T1000 (cell line): ENCODE data around the gene CAMKMT.

Experiments used
- DNase-seq: peaks from one replicate; lab custom pipeline; 2025; ENCODE audit warnings: mixed read lengths; lab: John Stamatoyannopoulos, UW

CAMKMT gene

DNA sequence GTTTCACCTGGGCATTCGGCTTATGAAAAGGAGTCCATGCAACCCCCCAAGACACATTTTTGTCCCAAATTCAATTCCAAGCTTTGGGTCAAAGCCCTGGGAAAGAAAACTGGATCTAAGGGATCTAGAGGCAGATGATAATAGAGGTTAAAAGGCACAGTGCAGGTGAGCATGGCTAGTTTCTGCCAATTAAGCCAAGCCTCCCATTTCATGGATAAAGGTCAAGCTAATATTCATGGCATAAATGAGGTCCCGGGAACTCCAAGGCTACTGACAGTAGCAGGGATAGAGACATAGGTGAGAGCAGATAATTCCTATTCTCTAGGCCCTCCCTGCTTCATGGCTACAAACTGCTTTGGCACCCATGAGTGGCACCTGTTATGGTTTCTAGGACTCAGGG is 83.1 kb downstream of the CAMKMT start:
- no peak for DNase-seq

DNA sequence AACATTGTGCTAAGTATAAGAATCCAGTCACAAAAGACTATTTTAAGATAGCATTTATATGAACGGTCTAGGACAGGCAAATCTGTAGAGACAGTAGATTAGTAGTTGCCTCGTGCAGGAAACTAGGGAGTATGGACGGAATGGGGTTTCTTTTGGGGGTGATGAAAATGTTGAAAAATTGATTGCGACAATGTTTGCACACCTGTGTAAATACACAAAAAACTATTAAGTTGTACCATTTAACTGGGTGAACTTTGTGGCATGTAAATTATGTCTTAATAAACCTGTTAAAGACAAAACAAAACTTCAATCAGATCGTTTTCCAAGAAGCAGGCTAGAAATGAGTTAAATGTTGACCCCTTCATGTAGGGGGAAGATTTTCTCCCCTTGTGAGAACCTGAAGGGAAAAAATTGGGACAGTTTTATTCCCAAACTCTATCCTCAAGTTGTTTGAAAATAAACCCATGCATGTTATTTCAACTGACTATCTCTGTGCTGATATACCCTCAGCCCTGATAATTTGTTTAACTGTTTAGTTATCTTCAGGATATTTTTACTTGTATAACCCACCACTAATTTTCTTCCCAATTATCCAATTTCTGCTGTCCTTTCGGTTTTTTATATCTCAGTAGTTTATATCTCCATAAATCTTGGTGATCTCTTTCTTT is 87.2 kb downstream of the CAMKMT start:
- DNase-seq, result no peak

DNA sequence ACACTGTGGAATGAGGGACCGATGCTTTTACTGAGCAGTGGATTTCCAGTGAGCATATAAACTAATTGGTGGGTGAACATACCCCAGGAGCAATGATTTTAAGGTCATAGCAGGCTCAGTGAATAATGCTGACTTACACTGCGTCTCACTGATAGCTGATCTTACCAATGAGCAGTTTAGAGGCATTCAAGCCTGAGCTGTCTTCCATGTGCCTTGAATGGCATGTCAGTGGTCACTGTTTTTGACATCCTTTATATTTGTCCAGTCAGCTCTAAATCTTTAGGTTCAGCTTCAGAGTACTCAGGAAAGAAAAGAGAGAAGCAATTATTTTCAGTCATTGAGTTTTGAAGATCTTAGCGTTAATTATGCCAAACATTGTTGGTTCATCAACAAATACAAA is 88.3 kb downstream of the CAMKMT start:
- DNase-seq, result no peak

DNA sequence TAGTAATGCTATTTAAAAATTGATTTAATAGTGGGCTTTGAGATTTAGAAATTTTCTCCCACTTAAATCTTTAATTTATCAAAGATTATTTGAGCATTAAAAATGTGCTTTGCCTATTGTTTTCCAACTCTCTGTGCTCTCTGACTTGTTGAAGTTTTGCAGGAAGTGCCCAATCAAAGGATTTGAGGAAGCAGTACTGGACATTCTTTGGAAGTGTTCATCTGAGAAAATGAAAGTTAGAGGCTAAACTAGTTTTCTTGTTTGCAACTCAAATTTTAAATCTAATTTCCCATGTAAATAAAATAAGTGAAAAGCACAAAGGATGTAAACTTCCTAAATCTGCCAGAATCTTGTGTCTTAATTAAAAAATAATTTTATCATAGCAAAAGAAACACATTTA is 89.1 kb downstream of the CAMKMT start:
- no peak for DNase-seq

DNA sequence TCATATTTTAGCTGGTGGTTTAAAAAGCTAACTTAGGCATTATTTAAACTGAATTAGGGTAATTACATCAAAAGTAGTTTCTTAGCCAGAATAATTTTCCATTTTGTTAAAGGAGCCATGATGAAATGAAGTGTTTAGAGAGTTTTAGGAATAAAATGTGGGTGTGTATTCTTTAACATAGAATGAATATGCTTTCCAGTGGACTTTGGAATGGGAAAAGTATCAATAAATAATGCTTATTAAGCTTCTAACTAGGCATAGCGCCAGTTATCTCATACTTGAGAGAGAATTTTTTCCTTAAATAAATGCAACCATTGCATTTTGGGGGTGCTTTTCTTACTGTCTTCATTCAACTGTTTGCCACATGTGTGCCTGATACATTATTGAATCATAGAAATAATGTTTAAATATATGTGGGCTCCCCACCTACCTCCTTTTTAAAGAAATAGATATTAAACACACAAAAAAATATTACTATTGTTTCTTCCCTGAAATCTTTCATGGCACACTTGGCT is 90.4 kb downstream of the CAMKMT start:
- DNase-seq, result no peak

DNA sequence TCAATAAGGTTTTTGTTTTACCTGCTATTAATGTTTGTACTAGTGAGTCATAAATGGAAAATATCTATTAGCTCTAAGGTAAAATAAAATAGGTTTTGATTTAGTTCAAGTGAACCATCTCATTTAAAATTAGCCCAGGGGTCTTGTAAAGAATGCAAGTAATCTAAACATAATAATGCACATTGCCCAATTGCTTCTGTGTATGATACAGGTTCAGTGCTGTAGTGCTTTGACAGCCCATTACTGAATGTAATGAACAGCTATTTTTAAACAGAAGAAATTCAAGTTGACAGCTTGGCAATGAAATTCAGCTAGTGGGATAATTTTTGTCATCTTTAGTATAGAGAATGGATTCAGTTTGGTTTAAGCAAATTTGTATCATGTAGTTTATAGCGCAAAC is 91.5 kb downstream of the CAMKMT start:
- no peak for DNase-seq

DNA sequence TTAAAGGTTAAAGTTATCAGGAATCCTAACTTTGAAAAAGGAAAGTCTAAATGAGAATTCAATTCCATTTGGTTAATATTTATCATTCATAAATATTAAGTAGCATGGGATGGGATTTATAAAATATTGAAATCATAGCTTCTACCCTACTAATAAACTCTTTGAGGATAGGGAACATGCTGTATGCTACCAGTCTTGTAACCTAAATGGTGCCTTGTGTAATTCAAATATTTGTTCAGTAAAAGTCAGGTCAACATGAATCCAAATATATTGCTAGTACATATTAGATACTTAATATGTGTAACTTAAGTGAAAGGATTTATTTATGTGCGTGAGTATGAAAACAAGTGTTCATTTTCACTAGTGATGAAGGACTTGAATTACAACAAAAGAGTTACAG is 94.1 kb downstream of the CAMKMT start:
- no peak for DNase-seq

DNA sequence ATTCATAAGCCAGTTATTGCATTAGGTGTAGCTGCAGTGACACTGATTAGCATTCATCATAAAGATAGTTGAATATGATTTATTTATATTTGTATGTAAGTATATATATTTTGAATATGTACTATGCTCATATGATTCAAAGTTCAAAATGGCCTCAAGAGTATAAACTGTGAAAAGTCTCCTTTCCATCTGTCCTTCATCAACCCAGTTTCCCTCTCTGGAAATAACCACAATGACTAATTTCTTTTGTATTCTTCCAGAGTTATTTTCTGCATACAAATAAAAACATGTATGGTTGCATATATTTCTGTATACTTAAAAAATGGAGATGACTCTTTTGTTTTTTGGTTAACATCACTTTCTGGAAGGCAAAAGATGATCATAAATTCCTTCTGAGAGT is 95.2 kb downstream of the CAMKMT start:
- DNase-seq, result no peak

DNA sequence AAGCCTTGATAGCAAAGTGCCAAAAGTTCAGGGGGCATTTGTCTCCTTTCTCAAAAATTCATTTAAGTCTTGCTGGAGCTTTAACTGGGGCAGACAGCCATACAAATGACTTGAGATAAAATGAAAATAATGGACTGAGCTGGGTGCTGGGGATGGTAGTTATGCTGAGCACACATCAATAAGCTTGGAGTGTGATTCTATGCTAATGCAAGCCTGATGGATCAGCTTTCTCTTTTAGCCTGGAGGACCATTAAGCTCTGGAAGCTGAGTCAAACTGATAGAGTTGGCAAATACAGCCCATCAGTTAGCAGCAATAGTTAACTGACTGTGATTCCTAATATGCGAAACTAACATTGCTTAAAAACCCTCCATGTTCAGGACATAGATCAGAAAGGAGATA is 98.0 kb downstream of the CAMKMT start:
- DNase-seq, result no peak

DNA sequence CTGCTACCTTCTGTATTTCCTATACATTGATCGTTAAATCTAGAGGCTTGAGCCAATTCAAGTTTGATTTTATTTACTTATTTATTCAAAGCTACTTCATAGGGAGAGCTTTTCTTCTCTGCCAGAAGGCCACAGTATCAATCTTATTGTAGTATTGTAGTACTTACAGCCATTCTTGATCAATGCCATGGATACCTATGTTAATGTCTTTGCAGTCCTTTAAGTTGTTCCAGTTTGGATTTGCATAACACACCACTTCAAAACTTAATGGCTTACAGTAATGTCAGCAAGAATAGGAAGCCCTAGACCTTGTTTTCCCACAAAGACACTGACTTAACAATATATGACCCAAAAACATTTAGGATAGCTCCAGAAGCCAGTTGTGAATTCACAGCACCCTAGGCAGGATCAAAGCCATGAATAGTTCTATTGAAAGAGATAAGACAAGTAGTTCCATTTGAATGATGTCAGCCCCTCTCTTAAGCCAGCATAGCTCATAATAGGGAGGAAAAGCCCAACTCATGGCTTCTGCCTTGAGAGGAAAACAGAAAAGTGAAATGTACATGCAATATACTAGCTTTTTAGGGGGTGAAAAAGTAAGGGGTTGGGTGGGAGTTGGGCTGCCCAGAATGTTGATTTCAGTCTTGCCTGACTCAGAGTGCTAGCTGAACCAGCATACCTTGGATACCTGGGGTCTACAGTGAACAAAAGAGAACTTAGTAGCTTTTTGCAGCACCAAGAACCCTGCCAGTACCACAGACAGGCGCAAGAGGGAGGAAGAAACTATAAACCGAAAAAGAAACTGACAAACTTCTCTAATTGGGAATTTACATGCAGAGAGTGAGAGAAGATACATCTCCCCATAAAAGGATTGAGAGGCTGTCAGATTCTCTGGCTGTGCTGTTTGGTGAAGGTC is 101.4 kb downstream of the CAMKMT start:
- no peak for DNase-seq

DNA sequence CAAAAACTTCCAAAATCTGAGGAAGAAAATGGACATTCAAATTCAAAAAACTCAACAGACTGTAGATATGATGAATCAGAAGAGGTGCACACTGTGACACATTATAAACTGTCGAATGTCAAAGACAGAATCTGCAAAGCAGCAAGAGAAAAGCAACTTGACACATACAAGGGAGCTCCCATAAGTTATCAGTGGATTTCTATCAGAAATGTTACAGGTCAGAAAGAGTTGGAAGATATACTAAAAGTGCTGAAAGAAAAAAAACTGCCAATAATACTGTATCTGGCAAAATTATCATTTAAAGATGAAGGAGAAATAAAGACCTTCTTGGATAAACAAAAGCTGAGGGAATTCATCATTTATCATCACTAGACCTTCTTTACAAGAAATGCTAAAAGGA is 102.7 kb downstream of the CAMKMT start:
- DNase-seq, result no peak

DNA sequence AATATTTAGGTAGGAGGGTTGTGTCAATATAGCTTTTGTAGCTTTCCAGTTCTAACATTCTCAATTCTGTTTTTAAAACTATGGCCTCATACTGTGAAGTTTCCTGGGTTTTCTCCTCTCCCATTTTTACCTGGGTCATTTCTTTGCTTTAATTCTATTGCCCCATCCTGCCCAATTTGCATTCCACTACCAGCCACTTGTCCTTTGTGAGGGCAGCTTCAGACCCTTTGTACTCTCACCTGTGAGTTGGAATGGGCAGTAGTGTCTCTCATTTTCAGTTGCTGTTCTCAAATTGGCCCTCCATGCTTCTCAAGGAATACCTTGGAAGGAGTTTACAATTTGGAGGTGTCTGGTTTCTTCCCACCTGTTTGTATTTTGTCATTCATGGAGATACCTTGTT is 108.4 kb downstream of the CAMKMT start:
- DNase-seq, result no peak

DNA sequence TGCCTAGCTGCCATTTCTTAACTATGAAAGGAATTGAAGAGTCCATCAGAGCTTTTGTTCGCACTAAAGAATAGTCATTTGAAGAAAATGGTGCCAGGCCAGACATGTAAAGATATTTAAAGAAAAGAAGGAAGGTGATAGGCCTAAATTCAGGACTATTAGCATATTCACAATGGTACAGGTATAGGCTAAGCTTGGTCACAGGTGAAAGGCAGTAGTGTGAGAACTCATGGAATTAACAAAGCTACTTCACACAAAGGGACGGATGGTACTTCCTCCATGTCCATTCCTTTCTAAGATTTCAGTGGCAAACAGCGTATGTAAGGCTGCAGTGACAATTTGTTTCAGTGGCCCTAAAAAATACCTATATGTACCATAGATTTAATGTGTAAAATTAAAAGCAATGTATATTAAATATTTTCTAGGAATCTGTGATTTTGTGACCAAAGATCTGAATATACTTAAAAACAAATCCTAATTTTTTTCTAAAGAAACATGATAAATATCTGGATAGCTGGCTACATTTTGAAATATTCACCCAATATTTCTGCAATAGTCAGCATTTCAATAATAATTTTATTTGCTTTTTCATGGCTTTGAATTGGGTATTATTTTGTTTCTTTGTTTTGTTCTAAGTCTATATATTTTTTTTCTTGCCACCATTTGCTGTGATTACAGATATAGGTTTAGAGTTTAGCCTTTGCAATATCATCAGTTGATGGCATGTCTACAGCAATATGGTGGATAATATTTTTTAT is 116.1 kb downstream of the CAMKMT start:
- no peak for DNase-seq

DNA sequence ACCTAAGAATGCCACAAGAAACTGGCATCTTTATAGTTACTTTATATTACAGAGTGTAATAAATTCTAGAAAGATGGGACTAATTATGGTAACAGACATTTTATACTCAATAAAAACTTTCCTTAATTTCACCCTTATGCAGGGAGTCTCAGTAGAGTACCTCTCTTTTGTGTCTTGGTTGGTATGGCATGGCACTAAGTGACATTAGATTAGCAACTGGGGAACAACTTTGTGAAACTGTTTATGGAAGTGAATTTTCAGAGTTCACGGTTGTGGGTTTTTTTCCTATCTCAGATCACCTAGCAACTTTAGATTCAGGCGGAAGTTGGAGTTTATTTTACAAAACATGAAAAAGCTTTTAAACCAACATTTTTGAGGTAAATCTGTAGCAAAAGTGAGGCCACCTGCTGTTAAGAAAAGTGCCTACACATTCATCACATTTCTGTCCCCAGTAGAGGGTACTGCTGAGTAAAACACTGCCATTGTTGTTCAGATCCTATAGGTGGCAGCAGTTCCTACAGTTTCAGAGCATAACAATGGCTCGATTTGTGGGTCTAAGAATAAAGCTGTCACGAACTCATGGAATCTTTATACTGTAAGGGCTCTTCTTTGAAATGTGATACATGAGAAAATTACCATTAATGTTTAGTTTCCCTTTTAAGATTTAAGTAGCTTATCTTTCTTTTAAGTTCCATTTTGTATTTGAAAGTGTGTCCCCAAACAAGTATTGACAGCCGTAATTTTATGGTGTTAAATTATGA is 117.6 kb downstream of the CAMKMT start:
- peak; percentile 20 for DNase-seq

DNA sequence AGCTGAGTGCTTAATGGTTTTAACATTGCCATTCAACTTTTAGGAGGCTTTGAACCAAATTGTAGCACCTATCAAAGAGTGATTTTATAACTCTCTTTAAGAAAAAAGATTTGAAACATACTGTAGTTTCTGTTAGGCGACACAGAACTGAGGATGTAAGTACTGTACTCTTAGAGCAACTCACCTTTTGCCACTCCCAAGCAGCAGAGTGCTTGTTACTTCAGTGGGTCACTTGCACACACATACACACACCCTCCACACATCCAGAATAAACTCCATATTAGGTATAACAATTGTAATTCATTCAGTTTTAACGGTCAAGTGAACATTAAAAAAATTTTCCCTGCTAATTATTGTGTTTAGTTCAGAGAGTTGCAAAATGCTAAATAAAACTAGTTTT is 118.3 kb downstream of the CAMKMT start:
- no peak for DNase-seq

DNA sequence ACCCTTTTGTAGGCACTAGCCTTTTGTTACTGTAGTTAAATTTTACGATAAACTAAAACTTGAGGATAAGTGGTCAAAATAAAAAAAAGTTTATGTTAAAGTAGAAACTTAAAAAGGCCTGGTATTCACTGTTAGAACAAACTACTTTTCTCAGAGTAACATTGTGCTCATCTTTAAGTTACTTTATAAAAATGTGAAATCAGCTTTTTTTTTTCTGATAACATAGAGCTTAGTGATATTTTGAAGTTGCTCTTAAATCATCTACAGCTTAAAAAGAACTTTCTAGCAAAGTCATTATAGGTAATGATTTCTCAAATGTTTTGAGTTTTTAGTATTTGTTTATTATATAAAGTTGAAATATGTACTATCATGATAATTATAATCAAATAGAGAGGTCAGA is 125.3 kb downstream of the CAMKMT start:
- no peak for DNase-seq

DNA sequence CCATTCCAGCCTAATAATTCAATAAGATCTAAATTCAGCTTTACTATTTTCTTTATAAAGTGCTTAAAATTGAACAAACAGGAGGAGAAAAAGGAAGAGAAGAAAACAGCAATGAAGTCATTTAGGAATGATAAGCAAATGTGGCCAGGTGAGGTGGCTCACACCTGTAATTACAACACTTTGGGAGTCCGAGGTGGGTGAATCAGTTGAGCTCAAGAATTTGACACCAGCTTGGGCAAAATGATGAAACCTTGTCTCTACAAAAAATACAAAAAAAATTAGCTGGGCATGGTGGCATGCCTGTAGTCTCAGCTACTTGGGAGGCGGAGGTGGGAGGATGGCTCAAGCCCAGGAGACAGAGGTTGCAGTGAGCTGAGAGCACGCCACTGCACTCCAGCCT is 129.0 kb downstream of the CAMKMT start:
- no peak for DNase-seq

DNA sequence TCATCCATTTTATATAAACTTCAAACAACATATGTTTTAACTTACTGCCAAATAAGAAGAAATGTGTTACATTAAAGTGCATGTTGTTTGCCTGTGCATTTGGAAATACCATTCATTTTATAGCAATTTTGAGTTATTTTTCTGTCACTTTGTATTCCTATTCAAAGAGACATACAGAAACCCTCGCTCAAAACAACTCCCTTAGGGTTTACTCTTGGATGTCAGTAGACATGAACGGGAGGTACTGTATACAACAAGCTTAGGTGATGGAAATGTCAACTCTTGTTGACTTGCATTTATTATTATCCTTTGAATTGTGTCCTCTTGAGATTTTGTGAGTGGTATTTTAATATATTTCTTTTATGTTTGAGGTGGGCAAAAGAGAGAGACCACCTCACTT is 132.3 kb downstream of the CAMKMT start:
- no peak for DNase-seq

DNA sequence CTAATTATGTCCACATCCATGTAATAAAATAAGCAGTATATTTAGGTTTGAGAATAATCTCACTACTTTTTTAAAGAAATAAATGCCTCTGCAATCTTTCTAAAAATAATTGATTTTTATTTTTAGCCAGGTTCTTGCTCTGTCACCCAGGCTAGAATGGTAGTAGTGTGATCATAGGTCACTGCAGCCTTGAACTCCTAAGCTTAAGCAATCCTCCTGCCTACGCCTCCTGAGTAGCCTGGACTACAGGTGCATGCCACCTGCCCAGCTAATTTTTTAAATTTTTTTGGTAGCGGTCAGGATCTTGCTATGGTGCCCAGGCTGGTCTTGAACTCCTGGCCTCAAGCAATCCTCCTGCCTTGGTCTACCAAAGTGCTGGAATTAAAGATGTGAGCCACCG is 133.3 kb downstream of the CAMKMT start:
- no peak for DNase-seq

DNA sequence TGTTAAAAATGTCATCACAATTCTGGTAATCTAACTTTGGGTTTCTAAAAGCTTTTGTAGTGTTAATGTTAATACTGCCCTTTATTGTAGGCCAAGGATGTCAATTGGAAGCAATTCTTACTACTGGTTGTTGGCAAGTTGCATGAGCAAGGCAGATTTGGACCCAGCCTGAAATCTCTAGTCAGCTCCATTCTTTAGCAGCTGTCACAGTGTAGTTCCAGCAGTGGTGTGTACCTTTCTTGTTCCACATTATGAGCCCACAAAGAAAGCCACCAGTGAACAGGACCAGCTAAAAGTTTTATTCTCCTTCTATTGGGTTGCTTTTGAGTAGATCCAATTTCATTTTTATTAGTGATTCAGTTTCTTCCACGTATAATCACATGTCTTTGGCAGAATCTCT is 133.8 kb downstream of the CAMKMT start:
- DNase-seq, result no peak

DNA sequence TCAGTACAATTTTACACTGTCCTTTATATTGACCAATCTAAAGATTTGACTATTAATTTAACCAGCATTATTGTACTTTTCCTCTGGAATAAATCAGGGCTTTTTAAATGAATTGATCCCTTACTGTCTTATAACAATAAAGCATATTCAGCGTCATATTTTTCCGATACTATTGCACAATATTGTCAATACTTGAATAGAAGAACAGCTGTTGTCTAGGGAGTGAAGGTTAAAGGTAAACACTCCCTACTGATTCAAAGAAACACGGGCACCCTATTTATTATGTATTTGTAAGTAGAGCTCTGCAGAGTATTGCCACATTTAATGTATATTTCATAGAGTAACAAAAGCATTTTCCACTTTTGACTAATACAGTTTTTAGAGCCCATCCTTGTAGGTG is 134.4 kb downstream of the CAMKMT start:
- no peak for DNase-seq

DNA sequence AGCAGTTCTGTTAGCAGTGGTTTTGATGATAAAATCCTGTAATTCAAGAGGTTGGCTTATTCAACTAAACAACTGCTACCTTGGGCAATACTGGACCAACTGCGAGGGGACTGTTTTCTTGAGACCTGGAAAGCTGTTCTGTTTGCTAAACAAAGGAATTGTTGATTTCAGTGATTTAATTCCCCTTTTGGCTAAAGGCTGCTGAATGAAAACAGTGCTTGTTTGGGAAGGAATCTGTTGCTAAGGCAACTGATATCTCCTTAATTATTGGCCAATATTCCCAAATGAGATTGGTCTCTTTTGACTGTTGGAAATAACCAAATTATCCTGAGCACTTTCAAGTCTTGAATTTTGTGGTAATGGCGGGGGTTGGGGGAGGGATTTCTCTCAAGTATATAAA is 136.8 kb downstream of the CAMKMT start:
- no peak for DNase-seq
